Measurements from ENCODE around the gene DLGAP1. TPM values are rescaled to one million over a fixed set of nuclear protein-coding genes. Genes with fewer than 3 reads are reported as not detected.

Gene DLGAP1
- total and polyA plus RNA-seq, 2 experiments from 2014 or later = 17.0 to 48.5 TPM

- no peak overlapping the region for H3K27ac ChIP-seq (ENCODE audit: low read depth)
- H3K4me3 Mint-ChIP-seq = peak overlapping the region; percentile 89
- H4K20me1 ChIP-seq (replicated peaks; ENCODE audit: insufficient read depth) = no peaks in the 10 kb centered on the region
- no peaks in the 10 kb centered on the region; the same call in 2 of the 3 replicates for H3K36me3 Mint-ChIP-seq (ENCODE audit: low read depth)
- ATAC-seq (no peak), DNase-seq (ENCODE audit: low spot score) (no peak)
- H3K79me2 ChIP-seq (replicated peaks; ENCODE audit: insufficient read depth) = peaks cover 42% of the 10 kb centered on the region
- peaks cover 6% of the 10 kb centered on the region; the same call in 1 of the 2 replicates for H3F3A ChIP-seq (replicated peaks; ENCODE audit: low read depth)
- no peak for TF ChIP-seq CREB1 (CRISPR knock-in tag; IDR thresholded peaks at IDR 0.05; ENCODE audit: low read depth)
- no peak for TF ChIP-seq JUNB (IDR thresholded peaks at IDR 0.05; ENCODE audit: unreplicated experiment)
- no peak for TF ChIP-seq NANOG (IDR thresholded peaks at IDR 0.05; ENCODE audit: borderline replicate concordance)
- TF ChIP-seq POLR2AphosphoS5 (IDR thresholded peaks at IDR 0.05; ENCODE audit: low read depth) = no peak
- no peak for TF ChIP-seq EZH2 (IDR thresholded peaks at IDR 0.05; ENCODE audit: low read depth, unreplicated experiment)
- TF ChIP-seq, protein P1, sequence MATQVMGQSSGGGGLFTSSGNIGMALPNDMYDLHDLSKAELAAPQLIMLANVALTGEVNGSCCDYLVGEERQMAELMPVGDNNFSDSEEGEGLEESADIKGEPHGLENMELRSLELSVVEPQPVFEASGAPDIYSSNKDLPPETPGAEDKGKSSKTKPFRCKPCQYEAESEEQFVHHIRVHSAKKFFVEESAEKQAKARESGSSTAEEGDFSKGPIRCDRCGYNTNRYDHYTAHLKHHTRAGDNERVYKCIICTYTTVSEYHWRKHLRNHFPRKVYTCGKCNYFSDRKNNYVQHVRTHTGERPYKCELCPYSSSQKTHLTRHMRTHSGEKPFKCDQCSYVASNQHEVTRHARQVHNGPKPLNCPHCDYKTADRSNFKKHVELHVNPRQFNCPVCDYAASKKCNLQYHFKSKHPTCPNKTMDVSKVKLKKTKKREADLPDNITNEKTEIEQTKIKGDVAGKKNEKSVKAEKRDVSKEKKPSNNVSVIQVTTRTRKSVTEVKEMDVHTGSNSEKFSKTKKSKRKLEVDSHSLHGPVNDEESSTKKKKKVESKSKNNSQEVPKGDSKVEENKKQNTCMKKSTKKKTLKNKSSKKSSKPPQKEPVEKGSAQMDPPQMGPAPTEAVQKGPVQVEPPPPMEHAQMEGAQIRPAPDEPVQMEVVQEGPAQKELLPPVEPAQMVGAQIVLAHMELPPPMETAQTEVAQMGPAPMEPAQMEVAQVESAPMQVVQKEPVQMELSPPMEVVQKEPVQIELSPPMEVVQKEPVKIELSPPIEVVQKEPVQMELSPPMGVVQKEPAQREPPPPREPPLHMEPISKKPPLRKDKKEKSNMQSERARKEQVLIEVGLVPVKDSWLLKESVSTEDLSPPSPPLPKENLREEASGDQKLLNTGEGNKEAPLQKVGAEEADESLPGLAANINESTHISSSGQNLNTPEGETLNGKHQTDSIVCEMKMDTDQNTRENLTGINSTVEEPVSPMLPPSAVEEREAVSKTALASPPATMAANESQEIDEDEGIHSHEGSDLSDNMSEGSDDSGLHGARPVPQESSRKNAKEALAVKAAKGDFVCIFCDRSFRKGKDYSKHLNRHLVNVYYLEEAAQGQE (IDR thresholded peaks at IDR 0.05; ENCODE audit: unreplicated experiment) = no peak
- no peak for TF ChIP-seq ZNF462 (CRISPR knock-in tag; IDR thresholded peaks at IDR 0.05)
- no peak for TF ChIP-seq ZNF331 (CRISPR knock-in tag; IDR thresholded peaks at IDR 0.05; ENCODE audit: low read depth)
- TF ChIP-seq CTCF (conservative IDR thresholded peaks at IDR 0.05; ENCODE audit: low read depth in 2 of 2) = no peak
- TF ChIP-seq STAT1 (IDR thresholded peaks at IDR 0.05; ENCODE audit: unreplicated experiment) = no peak
- no peak for TF ChIP-seq ZNF114 (CRISPR knock-in tag; IDR thresholded peaks at IDR 0.05)
- TF ChIP-seq ETS1 (IDR thresholded peaks at IDR 0.05) = no peak
- no peak for TF ChIP-seq EZH2phosphoT487 (IDR thresholded peaks at IDR 0.05; ENCODE audit: unreplicated experiment)
- H2AFZ ChIP-seq = peak overlapping the region; percentile 64
- peaks cover 48% of the 10 kb centered on the region for H3K4me1 Mint-ChIP-seq
- H3K27ac Mint-ChIP-seq = no peak overlapping the region
- peaks cover 16% of the 10 kb centered on the region for H3K27me3 Mint-ChIP-seq (ENCODE audit: insufficient read depth, low read depth, poor library complexity)
- peaks cover 60% of the 10 kb centered on the region for H3K4me1 ChIP-seq (ENCODE audit: insufficient read depth)
- peaks cover 35% of the 10 kb centered on the region for H3K27me3 ChIP-seq (ENCODE audit: insufficient read depth)
- H3K9me2 ChIP-seq (ENCODE audit: insufficient read depth) = 0 out of 2 replicates have a peak, but pooled peaks cover 5% of the 10 kb centered on the region
- H3K4me3 ChIP-seq = peak overlapping the region; percentile 92
- peak overlapping the region; percentile 93 for H3K4me2 ChIP-seq
- no peaks in the 10 kb centered on the region for H3K9me3 Mint-ChIP-seq
- no peaks in the 10 kb centered on the region for H3K36me3 ChIP-seq (ENCODE audit: insufficient read depth)
These were observed 1.6 kb downstream of the DLGAP1 start for GRCh38 chr18:4453567-4453873.

Measured in GM23338 (cell line).